IMR-90 (cell line): Measurements from ENCODE around the gene RAP2A. TPM values are rescaled to one million over a fixed set of nuclear protein-coding genes. Genes with fewer than 3 reads are reported as not detected.

Source experiments
- ATAC-seq: fragments of 200-7000 bp; cut with Tn5 transposase; 2 replicates; pipeline ENCODE4 v1.9.1; 2020; ENCODE audit warnings: low read depth, mild to moderate bottlenecking, moderate library complexity
- BruUV-seq: library from RNA; stranded (reverse); fragments of 400-500 nt; replicated peaks from 2 replicates; lab custom pipeline; 2021; lab: Mats Ljungman, UMichigan
- CTCF ChIA-PET: fragments of 300-600 bp; formaldehyde crosslinking; extraction: SDS; loops from one replicate; lab custom pipeline; 2021; ENCODE audit warnings: antibody characterized with exemption; lab: Yijun Ruan, JAX
- POLR2A ChIA-PET: fragments of 300-600 bp; sonication (Branson Sonifier 250); formaldehyde crosslinking; loops from one replicate; lab custom pipeline; 2022; ENCODE audit warnings: antibody characterized with exemption; ENCODE audit not compliant: unreplicated experiment; lab: Charles Lee
- DNase-seq: peaks from one replicate; pipeline ENCODE4 v3.0.0; 2013
- H2AFZ ChIP-seq: replicated peaks from 2 replicates; pipeline ENCODE3; 2013; ENCODE audit warnings: low read length, mild to moderate bottlenecking; ENCODE audit not compliant: poor library complexity
- H2AK5ac ChIP-seq: 2 replicates; pipeline ENCODE4 v1.6.1; 2013; ENCODE audit warnings: low read depth, low read length, inconsistent platforms
- H2AK9ac ChIP-seq: replicated peaks from 2 replicates; pipeline ENCODE3; 2013; ENCODE audit warnings: mild to moderate bottlenecking, low read depth, low read length, moderate library complexity; ENCODE audit not compliant: poor library complexity
- H2BK120ac ChIP-seq: 2 replicates; pipeline ENCODE4 v1.6.1; 2013; ENCODE audit warnings: low read depth, low read length, inconsistent platforms
- H2BK15ac ChIP-seq: 3 replicates; pipeline ENCODE4 v1.6.1; 2013; ENCODE audit warnings: low read depth, low read length, inconsistent platforms
- H2BK20ac ChIP-seq: 2 replicates; pipeline ENCODE4 v1.6.1; 2013; ENCODE audit warnings: low read depth, mild to moderate bottlenecking, inconsistent platforms, low read length, moderate library complexity
- H2BK5ac ChIP-seq: 2 replicates; pipeline ENCODE4 v1.6.1; 2013; ENCODE audit warnings: mild to moderate bottlenecking, low read depth, low read length, inconsistent platforms; ENCODE audit not compliant: poor library complexity, severe bottlenecking
- H3K14ac ChIP-seq: replicated peaks from 2 replicates; pipeline ENCODE4 v1.6.1; 2013; ENCODE audit warnings: low read depth, low read length, inconsistent platforms
- H3K18ac ChIP-seq: 2 replicates; pipeline ENCODE4 v1.6.1; 2013; ENCODE audit warnings: low read depth, low read length, control low read depth
- H3K23ac ChIP-seq: 2 replicates; pipeline ENCODE4 v1.6.1; 2013; ENCODE audit warnings: low read depth, low read length, inconsistent platforms
- H3K27ac ChIP-seq: 2 replicates; pipeline ENCODE4 v1.5.1; 2013; ENCODE audit warnings: mild to moderate bottlenecking, control low read depth, low read length; ENCODE audit not compliant: insufficient read depth
- H3K27me3 ChIP-seq: 2 replicates; pipeline ENCODE4 v1.6.1; 2013; ENCODE audit warnings: low read length; ENCODE audit not compliant: control insufficient read depth, insufficient read depth
- H3K36me3 ChIP-seq: 2 replicates; pipeline ENCODE4 v1.6.1; 2013; ENCODE audit warnings: low read length, mixed read lengths; ENCODE audit not compliant: control insufficient read depth, insufficient read depth
- H3K4ac ChIP-seq: 2 replicates; pipeline ENCODE4 v1.6.1; 2013; ENCODE audit warnings: low read depth, low read length, inconsistent platforms
- H3K4me1 ChIP-seq: 2 replicates; pipeline ENCODE4 v1.6.1; 2013; ENCODE audit warnings: low read length, mixed read lengths; ENCODE audit not compliant: control insufficient read depth, insufficient read depth
- H3K4me2 ChIP-seq: 2 replicates; pipeline ENCODE4 v1.6.1; 2013; ENCODE audit warnings: low read depth, mild to moderate bottlenecking, control low read depth, low read length, moderate library complexity
- H3K4me3 ChIP-seq: 2 replicates; pipeline ENCODE4 v1.5.1; 2013; ENCODE audit warnings: low read depth, mild to moderate bottlenecking, control low read depth, low read length, moderate library complexity; ENCODE audit not compliant: insufficient read depth
- H3K56ac ChIP-seq: 2 replicates; pipeline ENCODE4 v1.6.1; 2013; ENCODE audit warnings: low read length, inconsistent platforms; ENCODE audit not compliant: insufficient read depth; ENCODE audit errors: extremely low read depth
- H3K79me1 ChIP-seq, 2 experiments: 2 replicates each; pipeline ENCODE4 v1.6.1; 2013; ENCODE audit warnings: low read length in 2 of 2, inconsistent platforms in 1 of 2, low read depth in 1 of 2
- H3K9ac ChIP-seq: 2 replicates; pipeline ENCODE4 v1.6.1; 2013; ENCODE audit warnings: low read depth, low read length, control low read depth
- H3K9me1 ChIP-seq: 2 replicates; pipeline ENCODE4 v1.6.1; 2013; ENCODE audit warnings: low read length, inconsistent platforms; ENCODE audit not compliant: insufficient read depth
- H3K9me3 ChIP-seq: 2 replicates; pipeline ENCODE4 v1.6.1; 2013; ENCODE audit warnings: low read length; ENCODE audit not compliant: control insufficient read depth, insufficient read depth
- H4K20me1 ChIP-seq: 2 replicates; pipeline ENCODE4 v1.6.1; 2013; ENCODE audit warnings: low read length, inconsistent platforms; ENCODE audit not compliant: insufficient read depth
- H4K5ac ChIP-seq: 2 replicates; pipeline ENCODE4 v1.6.1; 2013; ENCODE audit warnings: mild to moderate bottlenecking, low read depth, low read length, control low read depth
- H4K8ac ChIP-seq, 2 experiments: 2 replicates each; pipeline ENCODE4 v1.6.1; 2013; ENCODE audit warnings: low read depth in 2 of 2, low read length in 2 of 2, control low read depth in 1 of 2, inconsistent platforms in 1 of 2
- H4K91ac ChIP-seq: 2 replicates; pipeline ENCODE4 v1.6.1; 2013; ENCODE audit warnings: low read depth, low read length, inconsistent platforms; ENCODE audit not compliant: insufficient read depth
- CHD1 ChIP-seq: IDR thresholded peaks from 2 replicates; pipeline ENCODE4 v1.6.1; 2012; ENCODE audit warnings: low read depth, low read length, improper control_type of control experiment
- MAFK ChIP-seq: IDR thresholded peaks from 2 replicates; pipeline ENCODE4 v1.6.1; 2012; ENCODE audit warnings: low read depth, low read length, improper control_type of control experiment
- RFX5 ChIP-seq: IDR thresholded peaks from 2 replicates; pipeline ENCODE4 v1.8.0; 2012; ENCODE audit warnings: low read depth, mild to moderate bottlenecking, low read length, moderate library complexity
- WGBS, 2 experiments: methylation state at CpG; one replicate each; pipeline versions ENCODE4 v1.1.5 to v1.1.7; 2013; ENCODE audit warnings: missing lambda C conversion rate in 2 of 2; ENCODE audit not compliant: insufficient read length in 1 of 2; ENCODE audit errors: extremely low coverage in 2 of 2; 5-methylcytosine and 5-hydroxymethylcytosine counted together
- dilution Hi-C: fragments of 300-500 bp; cut with HindIII; formaldehyde crosslinking; loops from one replicate; pipeline ENCODE4 v1.14.3; 2018; ENCODE audit warnings: low sequenced_read_pairs; ENCODE audit not compliant: unreplicated experiment
- in situ Hi-C: fragments of 300-500 bp; cut with MboI; formaldehyde crosslinking; loops from 3 replicates; pipeline ENCODE4 v1.14.3; 2019; ENCODE audit warnings: low sequenced_read_pairs, inconsistent platforms, mixed read lengths
- intact Hi-C: fragments of 100-400 bp; cut with micrococcal nuclease; formaldehyde crosslinking; loops from 2 replicates; pipeline ENCODE4 v1.10.0; 2022
- polyA plus RNA-seq, 3 experiments: library from polyadenylated mRNA; depleted of rRNA; stranded (reverse); fragments of >200 nt; gene quantifications; 2 replicates each; pipeline ENCODE4 v1.2.3, GENCODE V29; 2012; ENCODE audit warnings: low replicate concordance in 1 of 3
- total RNA-seq: library from RNA; depleted of rRNA; stranded (reverse); fragments of >200 nt; gene quantifications from 2 replicates; pipeline ENCODE4 v1.2.3, GENCODE V29; 2012
- TF ChIP-seq, protein P1 (sequence below): conservative IDR thresholded peaks from 2 replicates; pipeline ENCODE4 v1.5.1; 2012; ENCODE audit warnings: mild to moderate bottlenecking, low read depth, low read length, improper control_type of control experiment
- TF ChIP-seq, protein P2 (sequence below): fragments of 150-350 bp; IDR thresholded peaks from 2 replicates; pipeline ENCODE4 v1.6.1; 2017; ENCODE audit warnings: mild to moderate bottlenecking, antibody characterized with exemption, low read length, low read depth

The RAP2A gene
- total and polyA plus RNA-seq, 2 of the 4 experiments (the other 2 are of a cell fraction), result 6.4 to 21.0 TPM

DNA sequence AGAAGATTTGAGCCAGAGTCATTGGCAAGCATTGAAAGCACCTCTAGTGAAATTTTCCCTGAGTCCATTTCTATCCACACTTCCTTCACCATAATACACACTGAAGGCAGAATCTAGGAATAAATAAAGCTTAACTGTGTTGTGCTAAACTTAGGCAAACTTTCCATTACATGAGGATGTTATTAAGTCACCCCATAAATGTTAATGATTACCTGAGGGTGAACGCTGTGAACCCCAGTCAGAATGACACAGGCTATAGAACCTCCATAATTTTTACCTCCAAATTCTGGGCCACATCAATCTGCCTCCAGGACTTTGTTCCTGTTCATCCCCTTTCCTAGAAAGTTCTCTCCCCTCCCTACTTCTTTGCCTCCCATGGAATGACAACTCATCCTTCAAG is 71.0 kb downstream of the RAP2A start:
- H2AK5ac ChIP-seq, result no peak overlapping the region
- TF ChIP-seq, protein P1, sequence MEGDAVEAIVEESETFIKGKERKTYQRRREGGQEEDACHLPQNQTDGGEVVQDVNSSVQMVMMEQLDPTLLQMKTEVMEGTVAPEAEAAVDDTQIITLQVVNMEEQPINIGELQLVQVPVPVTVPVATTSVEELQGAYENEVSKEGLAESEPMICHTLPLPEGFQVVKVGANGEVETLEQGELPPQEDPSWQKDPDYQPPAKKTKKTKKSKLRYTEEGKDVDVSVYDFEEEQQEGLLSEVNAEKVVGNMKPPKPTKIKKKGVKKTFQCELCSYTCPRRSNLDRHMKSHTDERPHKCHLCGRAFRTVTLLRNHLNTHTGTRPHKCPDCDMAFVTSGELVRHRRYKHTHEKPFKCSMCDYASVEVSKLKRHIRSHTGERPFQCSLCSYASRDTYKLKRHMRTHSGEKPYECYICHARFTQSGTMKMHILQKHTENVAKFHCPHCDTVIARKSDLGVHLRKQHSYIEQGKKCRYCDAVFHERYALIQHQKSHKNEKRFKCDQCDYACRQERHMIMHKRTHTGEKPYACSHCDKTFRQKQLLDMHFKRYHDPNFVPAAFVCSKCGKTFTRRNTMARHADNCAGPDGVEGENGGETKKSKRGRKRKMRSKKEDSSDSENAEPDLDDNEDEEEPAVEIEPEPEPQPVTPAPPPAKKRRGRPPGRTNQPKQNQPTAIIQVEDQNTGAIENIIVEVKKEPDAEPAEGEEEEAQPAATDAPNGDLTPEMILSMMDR, result no peak
- TF ChIP-seq RFX5, result no peak
- no peak for TF ChIP-seq MAFK
- TF ChIP-seq CHD1, result no peak
- TF ChIP-seq, protein P2, sequence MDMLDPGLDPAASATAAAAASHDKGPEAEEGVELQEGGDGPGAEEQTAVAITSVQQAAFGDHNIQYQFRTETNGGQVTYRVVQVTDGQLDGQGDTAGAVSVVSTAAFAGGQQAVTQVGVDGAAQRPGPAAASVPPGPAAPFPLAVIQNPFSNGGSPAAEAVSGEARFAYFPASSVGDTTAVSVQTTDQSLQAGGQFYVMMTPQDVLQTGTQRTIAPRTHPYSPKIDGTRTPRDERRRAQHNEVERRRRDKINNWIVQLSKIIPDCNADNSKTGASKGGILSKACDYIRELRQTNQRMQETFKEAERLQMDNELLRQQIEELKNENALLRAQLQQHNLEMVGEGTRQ, result no peak
- H4K5ac ChIP-seq, result no peak overlapping the region
- H3K23ac ChIP-seq, result no peak overlapping the region
- H3K9me1 ChIP-seq, result peaks cover 3% of the 10 kb centered on the region
- H2BK5ac ChIP-seq, result no peak overlapping the region
- no peaks in the 10 kb centered on the region for H3K9me3 ChIP-seq
- no peak overlapping the region for H4K91ac ChIP-seq
- ChIA-PET CTCF (no interaction called here), POLR2A (no interaction called here)
- no peaks in the 10 kb centered on the region; the same call in 1 of the 2 replicates for H3K27me3 ChIP-seq
- H3K27ac ChIP-seq, result no peak overlapping the region
- H3K9ac ChIP-seq, result no peak overlapping the region
- no peak overlapping the region for H2BK120ac ChIP-seq
- H2BK15ac ChIP-seq, result no peak overlapping the region
- WGBS, 2 experiments, result no CpG with 5 or more reads among the region's 1 CpG
- intact Hi-C loops (no loop called here), dilution Hi-C loops (no loop called here), in situ Hi-C loops (no loop called here)
- H3K14ac ChIP-seq, result no peak overlapping the region
- no peak overlapping the region for H4K8ac ChIP-seq
- no peak for DNase-seq
- no peak for ATAC-seq
- no peak overlapping the region for H2AK9ac ChIP-seq
- H4K20me1 ChIP-seq, result no peaks in the 10 kb centered on the region
- no peak overlapping the region for H3K4me2 ChIP-seq
- no peak overlapping the region for H3K4ac ChIP-seq
- no peaks in the 10 kb centered on the region for H3K36me3 ChIP-seq
- BruUV-seq, result no TSS peak
- peaks cover 7% of the 10 kb centered on the region for H3K4me1 ChIP-seq
- no peaks in the 10 kb centered on the region for H3K79me1 ChIP-seq
- H3K56ac ChIP-seq, result no peak overlapping the region
- no peak overlapping the region for H2AFZ ChIP-seq
- no peak overlapping the region for H3K4me3 ChIP-seq
- H2BK20ac ChIP-seq, result no peak overlapping the region
- H3K18ac ChIP-seq, result no peak overlapping the region
